BLaER1 (cell line): ENCODE measurements around the gene CNGA2.

Experiments used
- H3K27ac ChIP-seq: shearing (Covaris generic); formaldehyde crosslinking; 2 replicates; pipeline ENCODE4 v1.8.1; 2022
- H3K27me3 ChIP-seq: shearing (Covaris generic); formaldehyde crosslinking; 2 replicates; pipeline ENCODE4 v1.8.1; 2022
- H3K36me3 ChIP-seq: shearing (Covaris generic); formaldehyde crosslinking; 2 replicates; pipeline ENCODE4 v1.8.1; 2022
- H3K4me1 ChIP-seq: shearing (Covaris generic); formaldehyde crosslinking; 2 replicates; pipeline ENCODE4 v1.8.1; 2022
- H3K4me2 ChIP-seq: shearing (Covaris generic); formaldehyde crosslinking; 2 replicates; pipeline ENCODE4 v1.8.1; 2022
- H3K4me3 ChIP-seq: shearing (Covaris generic); formaldehyde crosslinking; 2 replicates; pipeline ENCODE4 v1.8.1; 2022
- H3K9ac ChIP-seq: shearing (Covaris generic); formaldehyde crosslinking; 2 replicates; pipeline ENCODE4 v1.8.1; 2022
- H3K9me3 ChIP-seq: shearing (Covaris generic); formaldehyde crosslinking; 2 replicates; pipeline ENCODE4 v1.8.1; 2022
- H4K20me1 ChIP-seq: shearing (Covaris generic); formaldehyde crosslinking; 2 replicates; pipeline ENCODE4 v1.8.1; 2022
- Cebpa-rat ChIP-seq: shearing (Covaris generic); IDR thresholded peaks from 2 replicates; pipeline ENCODE4 v1.8.1; 2022

Gene CNGA2

GRCh38 chrX:151791961-151792360 is 57.4 kb downstream of the CNGA2 start:
- H3K9me3 ChIP-seq = no peaks in the 10 kb centered on the region
- no peak for TF ChIP-seq Cebpa-rat

GRCh38 chrX:151792505-151792904 is 58.0 kb downstream of the CNGA2 start:
- H3K36me3 ChIP-seq = no peaks in the 10 kb centered on the region
- no peaks in the 10 kb centered on the region for H3K4me1 ChIP-seq
- peaks cover 92% of the 10 kb centered on the region for H3K27me3 ChIP-seq
- TF ChIP-seq Cebpa-rat = no peak
- H3K4me2 ChIP-seq = no peak overlapping the region
- H4K20me1 ChIP-seq = no peaks in the 10 kb centered on the region
- no peaks in the 10 kb centered on the region for H3K9me3 ChIP-seq
- no peak overlapping the region for H3K27ac ChIP-seq
- H3K4me3 ChIP-seq = no peak overlapping the region
- no peak overlapping the region for H3K9ac ChIP-seq

More at GRCh38 chrX:151791961-151792360, 57.4 kb downstream of the CNGA2 start:
- Histone ChIP-seq H3K4me2 (no peak overlapping the region), H3K4me3 (no peak overlapping the region), H3K27ac (no peak overlapping the region), H3K4me1 (no peaks in the 10 kb centered on the region), H3K36me3 (no peaks in the 10 kb centered on the region), H3K27me3 (peaks cover 92% of the 10 kb centered on the region), H3K9ac (no peak overlapping the region), H4K20me1 (no peaks in the 10 kb centered on the region)

- H3K27ac ChIP-seq = no peak overlapping the region
- H4K20me1 ChIP-seq = no peaks in the 10 kb centered on the region
- no peaks in the 10 kb centered on the region for H3K9me3 ChIP-seq
- no peaks in the 10 kb centered on the region for H3K4me1 ChIP-seq
- H3K27me3 ChIP-seq = peaks cover 96% of the 10 kb centered on the region
- no peak overlapping the region for H3K9ac ChIP-seq
- no peaks in the 10 kb centered on the region for H3K36me3 ChIP-seq
- TF ChIP-seq Cebpa-rat = no peak
- H3K4me2 ChIP-seq = no peak overlapping the region
- no peak overlapping the region for H3K4me3 ChIP-seq
Measured at GRCh38 chrX:151793886-151794285, 59.3 kb downstream of the CNGA2 start.
